ENCODE results near the gene SNAP29.
"Not testable (repeated sequence)": the region's sequence is repeated elsewhere in the genome, so short reads cannot be mapped to it uniquely, and the experiment has no call there.

The SNAP29 gene

DNA sequence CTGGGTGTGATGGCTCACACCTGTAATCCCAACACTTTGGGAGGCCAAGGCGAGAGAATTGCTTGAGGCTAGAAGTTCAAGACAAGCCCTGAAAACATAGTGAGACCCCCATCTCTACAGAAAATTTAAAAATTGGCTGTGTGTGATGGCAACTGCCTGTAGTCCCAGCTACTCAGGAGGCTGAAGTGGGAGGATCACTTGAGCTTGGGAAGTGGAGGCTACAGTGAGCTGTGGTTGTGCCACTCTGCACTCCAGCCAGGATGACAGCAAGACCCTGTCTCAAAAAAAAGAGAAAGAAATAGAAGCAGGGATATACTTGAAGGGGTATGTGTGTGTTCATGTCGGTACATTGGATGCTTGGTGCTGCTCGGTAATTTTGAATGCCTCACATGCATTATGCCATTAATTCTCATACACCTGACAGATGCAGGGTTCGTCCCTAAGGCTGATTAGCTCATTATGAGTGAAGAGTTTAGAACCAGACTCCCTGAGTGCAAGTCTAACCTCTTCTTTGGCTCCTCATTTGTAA is 72.4 kb downstream of the SNAP29 start:
- DNase-seq (ENCODE audit: low spot score), result no peak

GRCh38 chr22:20933910-20934309 is 75.1 kb downstream of the SNAP29 start:
- no peak for DNase-seq (ENCODE audit: low spot score)

- DNase-seq (ENCODE audit: low spot score), result not testable (repeated sequence)
These were observed 76.2 kb downstream of the SNAP29 start for GRCh38 chr22:20935049-20935448.

DNA sequence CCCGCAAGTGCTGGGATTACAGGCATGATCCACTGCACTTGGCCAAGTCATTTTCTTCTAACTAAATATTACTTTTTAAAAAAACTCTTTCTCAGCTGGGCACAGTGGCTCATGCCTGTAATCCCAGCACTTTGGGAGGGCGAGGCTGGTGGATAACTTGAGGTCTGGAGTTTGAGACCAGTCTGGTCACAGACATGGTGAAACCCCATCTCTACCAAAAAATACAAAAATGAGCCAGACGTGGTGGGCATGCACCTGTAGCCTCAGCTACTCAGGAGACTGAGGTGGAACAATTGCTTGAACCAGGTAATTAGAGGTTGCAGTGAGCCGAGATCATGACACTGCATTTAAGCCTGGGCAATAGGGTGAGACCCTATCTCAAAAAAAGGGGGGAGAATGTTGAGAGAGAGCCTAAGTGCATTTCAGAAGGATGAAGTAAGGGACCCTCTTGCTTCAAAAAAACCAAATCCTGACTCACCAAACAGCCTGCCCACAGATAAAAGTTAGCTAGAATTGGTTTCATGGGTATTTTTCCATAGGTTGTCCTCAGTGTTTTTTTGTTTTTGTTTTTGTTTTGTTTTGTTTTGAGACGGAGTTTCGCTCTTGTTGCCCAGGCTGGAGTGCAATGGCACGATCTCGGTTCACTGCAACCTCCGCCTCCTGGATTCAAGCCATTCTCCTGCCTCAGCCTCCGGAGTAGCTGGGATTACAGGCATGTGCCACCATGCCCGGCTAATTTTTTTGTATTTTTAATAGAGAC is 77.2 kb downstream of the SNAP29 start:
- DNase-seq (ENCODE audit: low spot score), result not testable (repeated sequence)

DNA sequence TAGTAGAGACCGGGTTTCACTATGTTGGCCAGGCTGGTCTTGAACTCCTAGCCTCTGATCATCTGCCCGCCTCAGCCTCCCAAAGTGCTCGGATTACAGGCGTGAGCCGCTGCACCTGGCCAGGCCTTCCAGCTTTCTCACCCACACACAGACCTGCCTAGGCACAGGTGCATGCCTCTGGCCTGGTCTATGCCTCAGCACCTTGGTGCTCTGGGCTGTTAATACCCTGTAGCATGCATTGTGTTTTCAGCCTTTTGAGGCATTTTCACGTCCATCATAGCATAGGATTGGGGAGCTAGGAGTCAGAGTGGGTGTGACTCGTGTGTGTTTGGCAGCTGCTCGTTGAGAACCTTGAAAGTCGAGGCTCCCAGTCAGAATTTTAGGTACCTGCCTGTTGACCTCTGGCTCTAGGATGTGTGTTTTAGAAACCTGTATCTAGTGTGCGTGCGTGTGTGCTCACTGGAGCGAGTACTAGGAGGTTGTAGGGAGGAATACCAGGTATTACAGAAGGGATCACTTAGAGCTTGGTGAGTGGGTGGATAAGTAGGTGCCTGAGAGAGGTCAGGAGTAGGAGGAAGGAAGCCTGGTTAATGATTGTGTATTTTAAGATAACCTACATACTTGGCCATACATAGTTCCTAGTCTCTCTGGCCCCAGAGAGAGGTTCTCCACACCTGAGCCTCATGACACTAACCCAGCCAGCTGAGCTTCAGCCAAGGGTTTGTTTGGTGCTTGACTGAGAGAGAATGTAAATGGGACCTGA is 78.4 kb downstream of the SNAP29 start:
- no peak for DNase-seq (ENCODE audit: low spot score)

DNA sequence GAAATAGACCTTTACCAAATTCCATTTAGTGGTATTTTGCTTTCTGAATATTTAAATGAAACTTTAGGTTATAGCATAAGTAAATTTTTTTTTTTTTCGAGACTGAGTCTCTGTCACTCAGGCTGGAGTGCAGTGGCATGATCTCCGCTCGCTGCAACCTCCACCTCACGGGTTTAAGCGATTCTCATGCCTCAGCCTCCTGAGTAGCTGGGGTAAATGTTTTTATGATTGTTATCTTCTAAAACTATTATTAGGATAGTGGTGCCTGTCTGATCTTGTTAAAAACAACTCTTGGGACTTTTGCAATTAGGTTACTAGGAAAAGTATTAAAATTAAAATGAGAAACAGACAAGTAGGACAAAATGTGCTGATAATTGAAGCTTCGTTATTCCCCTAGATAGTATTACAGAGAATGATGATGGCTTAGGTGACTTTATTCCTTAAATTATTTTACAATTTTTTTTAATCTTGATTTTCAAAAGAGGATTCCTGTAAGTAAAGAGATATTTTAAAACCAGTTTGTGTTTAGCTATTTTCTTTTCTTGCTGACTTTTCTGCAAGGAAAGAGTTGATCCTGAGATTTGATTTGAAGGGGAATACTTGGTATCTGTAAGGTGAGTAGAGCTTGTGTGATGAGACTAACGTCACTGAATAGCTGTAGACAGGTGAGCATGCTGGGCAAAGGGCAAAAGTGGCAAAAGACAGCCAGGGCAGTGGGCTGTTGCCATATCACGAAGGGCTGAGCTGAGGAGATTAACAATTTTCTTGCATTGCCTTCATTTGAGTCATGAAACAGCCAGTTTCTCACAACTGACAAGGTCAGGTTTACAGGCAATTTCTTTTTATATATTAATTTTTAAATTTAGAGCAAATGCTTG is 79.2 kb downstream of the SNAP29 start:
- no peak for DNase-seq (ENCODE audit: low spot score)

- DNase-seq (ENCODE audit: low spot score), result not testable (repeated sequence)
These were observed 80.8 kb downstream of the SNAP29 start for GRCh38 chr22:20939457-20940185.

DNA sequence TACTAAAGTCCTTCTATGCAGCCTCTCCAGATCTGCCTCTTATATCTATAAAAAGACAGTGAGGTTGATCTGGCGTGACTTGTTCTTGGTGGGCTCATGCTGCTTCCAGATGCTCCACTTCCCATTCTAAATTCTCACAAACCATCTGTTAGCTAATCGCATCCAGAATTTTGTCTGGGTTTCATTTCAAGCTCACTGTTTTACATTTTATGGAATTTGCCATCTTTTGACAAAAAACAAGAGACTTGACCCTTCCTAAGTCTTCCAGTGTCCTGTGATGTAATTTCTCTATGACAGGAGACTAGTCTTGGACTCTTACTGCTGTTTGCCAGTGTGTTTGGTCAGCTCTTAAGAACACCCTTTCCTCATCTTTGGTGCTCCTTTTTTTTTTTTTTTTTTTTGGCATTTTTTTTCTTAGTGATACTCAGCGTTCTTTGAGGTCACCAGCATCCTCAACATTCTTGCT is 81.4 kb downstream of the SNAP29 start:
- DNase-seq (ENCODE audit: low spot score), result no peak
